Measurements from ENCODE around the gene SEC14L1.

SEC14L1 gene

DNA sequence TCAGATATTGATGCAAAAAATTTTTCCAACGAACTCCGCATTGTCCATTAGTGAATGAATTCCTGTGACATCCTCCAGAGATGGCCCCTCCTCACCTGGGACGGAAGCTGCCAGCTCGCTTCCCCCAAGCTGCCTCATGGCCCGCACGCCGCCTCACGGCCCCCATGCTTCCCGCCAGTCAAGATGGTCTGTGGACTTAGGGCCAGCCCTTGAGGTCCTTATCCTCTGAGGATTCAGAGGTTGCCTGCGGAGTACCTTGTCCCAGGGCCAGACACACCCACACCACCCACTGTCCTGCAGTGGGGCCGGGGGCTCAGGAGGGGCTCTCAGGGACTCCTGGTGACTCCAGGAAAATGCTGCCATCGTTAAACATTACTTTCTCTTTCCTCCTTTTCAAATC, 73.6 kb downstream of the SEC14L1 start:
- no peak for DNase-seq (ENCODE audit: low spot score)

- no peak for DNase-seq (ENCODE audit: low spot score)
Observed at GRCh38 chr17:77214743-77215142, 74.0 kb downstream of the SEC14L1 start.

DNA sequence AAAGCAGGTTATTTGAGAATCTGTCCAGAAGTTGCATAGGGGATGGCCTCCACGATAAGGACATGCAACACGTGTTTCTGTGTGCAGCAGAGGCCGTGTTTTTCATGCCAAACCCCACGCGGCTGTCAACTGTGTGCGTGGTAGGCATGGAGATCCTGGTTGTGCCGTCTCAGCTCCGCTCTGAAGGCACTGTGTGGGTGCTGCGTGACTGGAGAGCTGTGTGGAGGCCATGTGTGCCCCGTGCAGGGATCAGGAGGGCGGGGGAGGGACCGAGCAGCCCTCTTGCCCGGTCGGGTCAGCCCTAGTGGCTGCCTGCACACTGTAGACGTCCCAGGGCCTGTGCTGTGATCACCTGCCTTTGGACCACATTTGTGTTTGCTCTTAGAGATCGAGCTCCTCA, 74.5 kb downstream of the SEC14L1 start:
- no peak for DNase-seq (ENCODE audit: low spot score)

DNA sequence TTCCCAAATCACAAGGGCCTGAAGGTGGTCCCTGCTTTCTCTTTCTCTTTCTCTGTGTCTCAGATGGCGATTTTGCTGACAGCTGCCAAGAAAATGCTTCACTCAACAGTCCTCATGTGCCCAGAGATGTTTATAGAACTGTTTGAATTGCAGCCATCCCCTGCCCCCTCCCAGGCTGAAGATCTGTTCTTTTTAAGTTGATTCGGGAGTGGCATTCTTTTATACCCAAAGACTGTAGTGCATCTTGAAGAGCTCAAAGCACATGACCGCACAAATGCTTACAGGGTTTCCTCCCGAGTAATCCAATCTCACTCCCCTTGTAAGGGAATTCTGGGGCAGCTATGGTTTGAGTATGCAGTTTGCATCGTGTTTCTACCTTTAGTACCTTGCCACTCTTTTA, 75.7 kb downstream of the SEC14L1 start:
- no peak for DNase-seq (ENCODE audit: low spot score)

DNA sequence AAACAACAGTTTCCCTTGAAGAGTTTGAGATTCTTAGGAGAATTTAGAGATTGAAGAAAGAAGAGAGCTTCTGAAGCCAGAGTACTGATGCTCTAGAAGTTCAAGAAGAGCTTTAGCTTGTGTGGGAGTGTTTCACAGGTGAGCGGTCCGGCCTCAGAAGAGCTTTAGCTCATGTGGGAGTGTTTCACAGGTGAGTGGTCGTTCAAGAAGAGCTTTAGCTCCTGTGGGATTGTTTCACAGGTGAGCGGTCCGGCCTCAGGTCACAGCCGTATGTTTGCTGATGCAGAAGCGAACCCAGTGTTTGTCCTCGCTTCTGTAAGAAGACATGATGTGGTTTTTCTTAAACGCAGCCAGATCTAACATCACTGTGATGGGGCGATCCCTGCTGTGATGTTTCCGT, 76.4 kb downstream of the SEC14L1 start:
- no peak for DNase-seq (ENCODE audit: low spot score)

DNA sequence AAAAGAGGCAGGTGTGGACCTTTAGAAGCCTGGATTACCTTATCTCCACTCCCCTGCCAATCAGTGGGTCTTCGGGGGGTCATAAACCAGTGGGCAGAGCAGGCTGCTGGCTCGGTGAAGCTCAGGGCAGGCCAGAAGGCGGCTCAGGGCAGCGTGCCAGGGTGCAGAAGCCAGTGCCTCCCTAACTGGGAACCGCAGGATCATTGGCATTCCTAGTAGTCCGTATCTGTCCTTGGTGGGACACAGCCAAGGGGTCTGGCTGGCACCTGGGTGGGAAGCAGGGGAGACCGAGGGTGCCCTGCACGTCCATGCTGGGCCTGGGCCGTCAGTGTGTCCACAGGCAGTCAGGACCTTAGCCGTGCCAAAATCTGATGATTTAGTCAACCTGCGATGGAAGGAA, 76.8 kb downstream of the SEC14L1 start:
- DNase-seq (ENCODE audit: low spot score): no peak

- DNase-seq (ENCODE audit: low spot score): no peak
Observed at GRCh38 chr17:77218902-77219301, 78.1 kb downstream of the SEC14L1 start.

DNA sequence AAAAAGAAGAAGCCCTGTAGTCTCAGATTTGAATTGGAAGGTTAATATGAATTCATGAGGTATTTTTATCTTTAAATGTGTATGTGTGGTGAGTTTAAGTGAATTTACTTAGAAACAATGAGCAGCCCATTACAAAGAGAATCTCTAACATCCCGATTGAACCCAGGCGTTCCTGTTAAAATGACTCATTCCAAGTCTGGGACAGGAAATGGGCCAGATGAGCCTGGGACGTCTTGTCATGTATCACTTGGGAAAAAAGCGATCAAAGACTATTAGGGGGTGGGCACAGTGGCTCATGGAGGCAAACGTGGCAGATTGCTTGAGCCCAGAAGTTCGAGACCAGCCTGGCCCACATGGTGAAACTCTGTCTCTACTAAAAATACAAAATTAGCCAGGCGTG, 81.6 kb downstream of the SEC14L1 start:
- no peak for DNase-seq (ENCODE audit: low spot score)

DNA sequence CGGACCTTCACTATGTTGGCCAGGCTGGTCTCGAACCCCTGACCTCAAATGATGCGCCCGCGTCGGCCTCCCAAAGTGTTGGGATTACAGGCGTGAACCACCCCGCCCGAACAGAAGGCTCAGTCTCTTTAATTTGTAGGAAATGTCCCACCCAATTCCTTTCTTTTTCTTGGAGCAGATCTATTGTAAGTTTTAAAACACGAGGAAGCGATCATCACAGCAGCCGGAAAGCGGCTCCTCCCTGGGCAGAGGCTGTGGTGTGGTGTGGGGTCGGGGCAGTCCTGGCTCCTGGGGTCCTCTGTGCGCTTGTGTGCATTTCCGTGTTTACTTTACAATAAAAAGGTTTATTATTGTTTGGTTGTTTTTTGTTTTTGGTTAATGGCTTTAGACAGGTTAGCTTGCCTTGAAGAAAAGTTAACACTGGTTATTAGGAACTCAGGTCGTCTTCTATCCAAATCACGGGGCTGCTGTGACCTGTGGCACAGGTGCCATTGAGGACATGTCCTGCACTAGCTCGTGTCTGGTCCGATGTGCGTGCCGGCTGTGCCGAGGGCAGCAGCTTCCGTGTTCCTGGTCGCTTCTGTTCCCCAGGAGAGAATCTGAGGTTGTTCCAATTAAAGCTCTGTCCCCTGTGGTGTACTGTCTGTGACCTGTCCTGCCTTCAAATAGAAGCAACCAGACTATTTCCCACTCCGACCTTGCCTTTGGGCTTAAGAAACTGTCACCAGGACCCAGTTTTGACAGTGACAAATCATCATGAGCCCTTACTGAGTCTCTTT, 83.1 kb downstream of the SEC14L1 start:
- no peak for DNase-seq (ENCODE audit: low spot score)

GRCh38 chr17:77225265-77225664, 84.5 kb downstream of the SEC14L1 start:
- no peak for DNase-seq (ENCODE audit: low spot score)

DNA sequence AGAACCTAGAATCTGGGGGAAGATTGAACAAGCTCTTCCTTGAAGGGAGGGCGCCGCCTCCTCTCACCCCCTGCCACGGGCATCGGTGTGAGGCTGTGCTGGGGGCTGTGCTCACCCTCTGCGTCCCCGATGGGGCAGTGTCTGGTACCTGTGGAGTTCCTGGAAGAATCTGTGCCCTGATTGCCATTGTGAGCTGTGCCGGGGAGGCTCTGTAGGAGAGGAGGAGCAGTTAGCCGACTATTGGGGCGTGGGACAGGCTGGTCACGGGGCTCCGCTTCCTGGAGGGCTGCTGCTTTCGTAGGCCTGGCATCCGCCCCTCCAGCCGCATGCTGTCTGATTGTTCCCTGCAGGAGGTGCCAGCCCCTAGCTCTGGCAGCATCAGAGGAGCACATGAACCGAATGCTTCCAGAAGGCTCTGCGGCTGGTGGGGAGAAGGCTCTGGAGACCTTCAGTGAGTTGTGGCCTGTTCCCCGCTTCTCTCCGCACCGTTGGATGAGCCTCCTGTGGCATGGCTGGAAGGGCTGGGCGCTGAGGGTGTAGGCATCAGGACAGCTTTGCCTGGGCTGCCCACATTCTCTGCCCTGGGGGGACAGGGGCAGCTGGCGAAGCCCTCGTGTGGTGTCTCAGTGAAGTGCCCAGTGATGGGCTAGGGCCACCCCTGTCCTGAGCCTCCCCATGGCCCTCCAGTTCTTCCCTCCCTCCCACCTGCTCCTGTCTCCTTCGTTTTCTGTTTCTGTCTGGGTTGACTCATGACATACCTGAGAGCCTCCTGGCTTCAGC, 86.9 kb downstream of the SEC14L1 start:
- no peak for DNase-seq (ENCODE audit: low spot score)

GRCh38 chr17:77228241-77228752, 87.5 kb downstream of the SEC14L1 start:
- no peak for DNase-seq (ENCODE audit: low spot score)

- no peak for DNase-seq (ENCODE audit: low spot score)
Observed at GRCh38 chr17:77228816-77229215, 88.0 kb downstream of the SEC14L1 start.

DNA sequence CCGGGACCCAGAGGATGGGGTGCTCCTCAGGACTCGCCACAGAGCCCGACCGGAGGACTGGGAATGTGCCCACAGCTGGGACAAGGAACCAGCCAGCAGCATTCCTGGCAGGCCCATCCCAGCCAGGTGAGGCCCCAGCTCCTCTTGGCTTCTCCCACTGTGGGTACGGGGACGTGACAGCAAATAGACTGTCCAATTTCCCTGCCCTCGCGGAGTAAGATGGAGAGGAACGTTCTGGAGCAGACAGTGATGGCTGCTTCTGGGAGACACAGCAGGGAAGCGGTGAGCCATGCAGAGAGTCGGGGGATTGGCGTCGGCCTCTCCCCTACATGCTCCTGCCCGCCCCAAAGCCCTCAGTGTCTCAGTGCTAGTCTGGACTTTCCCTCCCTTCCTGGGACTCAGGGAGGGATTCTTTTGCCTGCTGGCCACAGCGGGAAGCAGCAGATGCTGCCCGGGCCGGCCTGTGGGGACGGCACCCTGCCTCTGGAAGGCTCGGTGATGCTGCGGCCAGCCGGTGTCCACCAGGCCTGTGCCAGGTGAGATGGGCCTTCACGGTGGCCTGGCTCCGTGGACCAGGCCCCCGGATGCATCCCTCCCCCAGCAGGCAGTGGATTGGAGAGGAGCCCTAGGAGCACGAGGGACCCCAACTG, 89.1 kb downstream of the SEC14L1 start:
- no peak for DNase-seq (ENCODE audit: low spot score)

DNA sequence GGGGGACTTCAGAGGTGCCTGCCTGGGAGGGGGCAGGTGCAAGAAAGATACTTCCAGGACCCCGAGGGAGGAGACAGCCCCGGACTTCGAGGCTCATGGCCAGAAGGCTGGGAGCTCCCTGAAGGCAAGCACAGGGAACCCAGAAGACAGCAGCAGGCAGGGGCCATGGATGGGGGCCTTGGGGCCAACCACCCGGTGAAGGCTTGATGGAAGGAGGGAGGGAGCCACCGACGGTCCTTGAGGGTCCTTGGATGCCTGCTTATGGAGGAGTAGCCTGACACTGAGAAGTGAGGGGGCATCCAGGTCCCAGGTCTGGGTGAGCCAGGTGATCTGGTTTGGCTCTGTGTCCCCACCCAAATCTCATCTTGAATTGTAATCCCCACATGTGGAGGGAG, 89.7 kb downstream of the SEC14L1 start:
- DNase-seq (ENCODE audit: low spot score): no peak

DNA sequence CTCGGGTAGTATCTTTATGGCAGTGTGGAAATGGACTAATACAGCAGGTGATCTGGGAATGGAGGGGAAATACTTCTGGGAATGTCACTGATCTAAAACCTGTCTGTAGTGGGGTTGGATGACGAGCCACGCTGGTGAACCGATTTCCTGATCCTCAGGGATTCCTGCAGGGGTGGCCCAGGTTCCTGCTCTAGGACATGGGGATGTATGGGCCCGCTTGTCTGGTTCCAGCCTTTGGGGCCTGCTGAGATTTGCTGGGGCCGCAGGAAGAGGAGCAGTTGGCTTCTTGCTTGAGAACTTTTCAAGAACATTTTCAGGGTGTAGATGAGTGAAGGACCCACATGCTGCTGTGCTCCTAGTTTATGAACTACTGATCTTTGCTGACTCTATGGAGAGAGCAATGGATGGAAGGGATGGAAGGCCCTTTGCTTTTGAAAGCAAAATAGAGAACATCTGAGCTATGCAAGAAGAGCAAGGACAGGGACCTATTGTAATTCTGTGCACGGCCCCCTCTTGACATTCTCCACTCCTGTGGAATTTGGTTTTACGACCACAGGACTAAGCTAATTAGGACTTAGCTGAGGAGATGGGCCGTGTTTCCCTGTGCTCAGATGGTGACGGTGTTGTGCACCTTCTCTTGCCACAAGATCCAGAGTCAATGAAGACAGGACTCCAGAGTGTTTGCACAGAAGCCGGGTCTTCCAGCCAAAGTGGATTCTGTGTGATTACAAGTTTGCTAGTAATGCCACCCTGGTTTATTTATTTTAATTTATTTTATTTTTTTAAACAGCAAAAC, 90.5 kb downstream of the SEC14L1 start:
- no peak for DNase-seq (ENCODE audit: low spot score)

- DNase-seq (ENCODE audit: low spot score): no peak
Observed at GRCh38 chr17:77233127-77233526, 92.4 kb downstream of the SEC14L1 start.

DNA sequence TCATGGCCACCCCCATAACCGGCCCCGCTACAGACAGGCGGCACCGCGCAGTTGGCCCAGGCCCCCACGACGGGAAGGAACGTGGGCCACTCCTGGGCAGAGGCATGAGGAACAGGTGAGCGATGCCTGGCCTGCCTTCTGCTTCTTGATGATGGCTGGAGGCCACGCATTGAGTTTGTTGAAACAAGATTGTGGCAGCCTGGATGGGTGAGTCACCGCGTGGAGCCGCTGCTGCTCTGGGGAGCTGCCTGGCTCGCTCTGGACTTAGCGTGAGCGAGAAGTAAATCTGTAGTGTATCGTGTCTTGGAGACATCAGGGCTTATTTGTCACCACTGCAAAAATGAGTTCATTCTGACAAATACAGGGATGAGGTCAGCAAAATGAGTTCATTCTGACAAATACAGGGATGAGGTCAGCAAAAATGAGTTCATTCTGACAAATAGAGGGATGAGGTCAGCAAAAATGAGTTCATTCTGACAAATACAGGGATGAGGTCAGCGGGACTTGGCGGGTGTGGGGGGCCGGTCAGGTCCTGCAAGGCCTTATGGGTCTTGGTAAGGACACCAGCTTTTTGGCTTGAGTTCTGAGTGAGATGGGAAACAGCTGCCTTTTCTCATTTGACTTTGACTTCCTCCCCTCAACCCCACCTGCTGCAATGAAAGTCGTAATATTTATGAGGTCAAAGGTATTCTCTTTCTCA, 93.0 kb downstream of the SEC14L1 start:
- no peak for DNase-seq (ENCODE audit: low spot score)

DNA sequence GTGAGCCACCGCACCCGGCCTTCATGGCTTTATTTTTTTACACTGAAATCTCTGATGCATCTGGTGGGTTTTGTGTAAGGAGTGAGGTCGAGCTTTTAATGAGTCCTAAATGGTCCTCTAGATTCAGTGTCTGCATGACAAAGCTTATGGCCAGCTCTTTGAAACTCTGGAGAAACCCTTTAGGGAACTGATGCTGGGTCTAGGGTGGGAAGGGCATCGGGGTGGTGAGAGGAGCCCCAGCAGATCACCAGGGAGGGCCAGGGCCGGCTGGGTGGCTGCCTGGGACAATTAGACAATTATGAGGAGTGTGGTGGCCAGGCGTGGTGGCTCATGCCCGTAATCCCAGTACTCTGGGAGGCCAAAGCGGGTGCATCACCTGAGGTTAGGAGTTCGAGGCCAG, 93.9 kb downstream of the SEC14L1 start:
- DNase-seq (ENCODE audit: low spot score): no peak

- no peak for DNase-seq (ENCODE audit: low spot score)
Observed at GRCh38 chr17:77235370-77235941, 94.7 kb downstream of the SEC14L1 start.
